SU-DHL-6 (cell line): Measurements from ENCODE around the gene ILRUN.

ENCODE experiments used
- H2AFZ ChIP-seq: fragments of 200-600 bp; sonication (generic); 2 replicates; pipeline ENCODE4 v1.6.1; 2014; ENCODE audit warnings: low read depth, mild to moderate bottlenecking, moderate library complexity, mixed read lengths, antibody characterized with exemption, low read length; ENCODE audit not compliant: severe bottlenecking
- H3F3A ChIP-seq: fragments of 200-600 bp; shearing (Covaris generic); 2 replicates; pipeline ENCODE4 v1.6.0; 2016; ENCODE audit warnings: antibody characterized with exemption, mild to moderate bottlenecking; ENCODE audit not compliant: insufficient read depth
- H3K27ac ChIP-seq: fragments of 200-600 bp; sonication (generic); 2 replicates; pipeline ENCODE4 v1.5.1; 2016; ENCODE audit warnings: low read depth, mild to moderate bottlenecking, low read length, moderate library complexity, mixed read lengths
- H3K27me3 ChIP-seq: fragments of 200-600 bp; sonication (generic), shearing (Covaris generic); 2 replicates; pipeline ENCODE4 v1.6.0; 2014; ENCODE audit warnings: mild to moderate bottlenecking, low read length
- H3K36me3 ChIP-seq: fragments of 200-600 bp; sonication (generic); 2 replicates; pipeline ENCODE4 v1.6.1; 2014; ENCODE audit warnings: mild to moderate bottlenecking, low read length, mixed read lengths
- H3K4me2 ChIP-seq: fragments of 300-600, 200-600 bp; shearing (Covaris generic), sonication (generic); 2 replicates; pipeline ENCODE4 v1.6.0; 2014; ENCODE audit warnings: low read length, low read depth, mild to moderate bottlenecking; ENCODE audit not compliant: poor library complexity, severe bottlenecking
- H3K4me3 ChIP-seq: fragments of 200-600 bp; sonication (generic); 2 replicates; pipeline ENCODE4 v1.5.1; 2014; ENCODE audit warnings: antibody characterized with exemption, low read length, mild to moderate bottlenecking, mixed read lengths; ENCODE audit not compliant: insufficient read depth, poor library complexity, severe bottlenecking
- H3K79me2 ChIP-seq: fragments of 200-600 bp; sonication (generic); 2 replicates; pipeline ENCODE4 v1.6.1; 2014; ENCODE audit warnings: mild to moderate bottlenecking, low read length, moderate library complexity; ENCODE audit not compliant: insufficient read depth
- H3K9ac ChIP-seq: fragments of 200-600 bp; sonication (generic); 2 replicates; pipeline ENCODE4 v1.7.0; 2014; ENCODE audit warnings: mild to moderate bottlenecking, low read length
- H3K9me2 ChIP-seq: fragments of 200-600 bp; sonication (generic); replicated peaks from 2 replicates; pipeline ENCODE4 v1.6.1; 2014; ENCODE audit warnings: low read length; ENCODE audit not compliant: insufficient read depth
- H3K9me3 ChIP-seq: fragments of 200-600 bp; sonication (generic); 2 replicates; pipeline ENCODE4 v1.6.1; 2014; ENCODE audit warnings: low read length, mixed read lengths; ENCODE audit not compliant: insufficient read depth
- H4K20me1 ChIP-seq: fragments of 200-600 bp; sonication (generic); 2 replicates; pipeline ENCODE4 v1.6.1; 2014; ENCODE audit warnings: low read depth, mild to moderate bottlenecking, antibody characterized with exemption, low read length, moderate library complexity, mixed read lengths
- EZH2phosphoT487 ChIP-seq: fragments of 200-600 bp; sonication (generic), shearing (Covaris generic); conservative IDR thresholded peaks from 2 replicates; pipeline ENCODE4 v1.6.1; 2018; ENCODE audit warnings: mild to moderate bottlenecking, antibody characterized with exemption, low read length, moderate library complexity, mixed read lengths
- TF ChIP-seq, protein P1 (sequence below): fragments of 200-600 bp; sonication (generic); IDR thresholded peaks from one replicate; pipeline ENCODE4 v1.5.1; 2017; ENCODE audit warnings: antibody characterized with exemption, mild to moderate bottlenecking, low read length, moderate library complexity; ENCODE audit not compliant: insufficient read depth, poor library complexity, severe bottlenecking

ILRUN gene

DNA sequence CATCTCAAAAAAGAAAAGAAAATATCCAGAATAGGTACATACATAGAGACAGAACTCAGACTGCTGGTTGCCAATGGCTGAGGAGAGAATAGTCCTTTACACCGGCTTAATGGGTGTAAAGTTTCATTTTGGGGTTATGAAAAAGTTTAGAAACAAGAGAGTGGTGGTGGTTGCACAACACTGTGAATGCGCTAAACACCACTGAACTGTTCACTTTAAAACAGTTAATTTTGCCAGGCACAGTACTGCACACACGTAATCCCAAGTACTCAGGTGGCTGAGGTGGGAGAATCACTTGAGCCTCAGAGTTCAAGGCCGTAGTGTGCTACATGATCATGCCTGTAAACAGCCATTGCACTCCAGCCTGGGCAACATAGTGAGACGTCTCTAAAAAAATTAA lies 7.6 kb downstream of the ILRUN start:
- H4K20me1 ChIP-seq = peaks cover 3% of the 10 kb centered on the region; the same call in 1 of the 2 replicates
- no peak overlapping the region for H2AFZ ChIP-seq
- 0 out of 2 replicates have a peak, but pooled peaks cover 3% of the 10 kb centered on the region for H3K36me3 ChIP-seq
- H3K9me3 ChIP-seq = no peaks in the 10 kb centered on the region
- H3K9ac ChIP-seq = no peak overlapping the region
- TF ChIP-seq, protein P1, sequence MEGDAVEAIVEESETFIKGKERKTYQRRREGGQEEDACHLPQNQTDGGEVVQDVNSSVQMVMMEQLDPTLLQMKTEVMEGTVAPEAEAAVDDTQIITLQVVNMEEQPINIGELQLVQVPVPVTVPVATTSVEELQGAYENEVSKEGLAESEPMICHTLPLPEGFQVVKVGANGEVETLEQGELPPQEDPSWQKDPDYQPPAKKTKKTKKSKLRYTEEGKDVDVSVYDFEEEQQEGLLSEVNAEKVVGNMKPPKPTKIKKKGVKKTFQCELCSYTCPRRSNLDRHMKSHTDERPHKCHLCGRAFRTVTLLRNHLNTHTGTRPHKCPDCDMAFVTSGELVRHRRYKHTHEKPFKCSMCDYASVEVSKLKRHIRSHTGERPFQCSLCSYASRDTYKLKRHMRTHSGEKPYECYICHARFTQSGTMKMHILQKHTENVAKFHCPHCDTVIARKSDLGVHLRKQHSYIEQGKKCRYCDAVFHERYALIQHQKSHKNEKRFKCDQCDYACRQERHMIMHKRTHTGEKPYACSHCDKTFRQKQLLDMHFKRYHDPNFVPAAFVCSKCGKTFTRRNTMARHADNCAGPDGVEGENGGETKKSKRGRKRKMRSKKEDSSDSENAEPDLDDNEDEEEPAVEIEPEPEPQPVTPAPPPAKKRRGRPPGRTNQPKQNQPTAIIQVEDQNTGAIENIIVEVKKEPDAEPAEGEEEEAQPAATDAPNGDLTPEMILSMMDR = no peak
- TF ChIP-seq EZH2phosphoT487 = no peak
- no peak overlapping the region for H3K27ac ChIP-seq
- H3K4me3 ChIP-seq = no peak overlapping the region
- no peak overlapping the region for H3K4me2 ChIP-seq
- peaks cover 97% of the 10 kb centered on the region for H3K79me2 ChIP-seq
- H3K27me3 ChIP-seq = no peaks in the 10 kb centered on the region
- H3K9me2 ChIP-seq = no peaks in the 10 kb centered on the region
- H3F3A ChIP-seq = peaks cover 5% of the 10 kb centered on the region; the same call in 1 of the 2 replicates

DNA sequence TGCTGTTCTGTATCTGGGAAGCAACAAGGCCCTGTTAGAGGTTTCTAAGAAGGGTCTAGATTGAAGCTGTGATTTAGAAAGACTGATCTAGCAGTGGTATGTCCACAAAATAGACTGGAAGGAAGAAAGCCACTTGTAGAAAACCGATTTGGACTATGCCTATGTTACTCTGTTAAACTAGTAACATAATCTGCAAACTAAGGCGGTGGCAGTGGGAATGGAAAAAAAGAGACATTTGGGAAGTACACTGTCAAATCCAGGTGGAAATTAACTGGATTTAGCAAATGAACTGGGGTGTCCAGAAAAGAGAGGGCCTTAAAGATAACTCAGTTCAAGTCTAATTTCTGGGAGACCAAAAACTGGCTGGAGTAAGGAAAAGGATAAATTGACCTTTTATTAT lies 11.6 kb downstream of the ILRUN start:
- Histone ChIP-seq H3K27me3 (no peaks in the 10 kb centered on the region), H3K4me2 (no peak overlapping the region), H2AFZ (no peak overlapping the region), H3K9me2 (no peaks in the 10 kb centered on the region), H4K20me1 (peaks cover 8% of the 10 kb centered on the region; the same call in 1 of the 2 replicates), H3F3A (peaks cover 21% of the 10 kb centered on the region), H3K9ac (no peak overlapping the region), H3K36me3 (no peaks in the 10 kb centered on the region), H3K79me2 (peaks cover 93% of the 10 kb centered on the region), H3K27ac (no peak overlapping the region), H3K4me3 (no peak overlapping the region), H3K9me3 (no peaks in the 10 kb centered on the region)
- no peak for TF ChIP-seq EZH2phosphoT487
- TF ChIP-seq, protein P1 = no peak

DNA sequence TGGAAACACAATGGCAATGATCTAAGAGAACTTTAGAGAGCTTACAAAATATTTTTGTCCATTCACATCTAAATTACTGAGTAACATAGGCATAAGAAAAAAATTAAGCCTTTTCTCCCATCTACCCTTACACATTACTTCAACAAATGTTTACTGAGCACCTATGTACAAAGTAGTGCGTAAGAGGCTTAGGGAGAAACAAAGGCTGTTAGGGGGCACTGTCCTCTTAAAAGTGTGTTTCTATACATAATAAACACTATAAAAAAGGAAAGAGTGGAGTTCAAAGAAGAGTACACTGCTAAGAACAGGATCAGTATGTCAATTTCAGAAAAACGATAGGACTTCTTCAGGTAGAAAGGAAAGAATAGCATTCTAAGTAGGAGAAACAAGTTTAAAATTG lies 12.2 kb downstream of the ILRUN start:
- no peaks in the 10 kb centered on the region for H3K9me2 ChIP-seq
- no peaks in the 10 kb centered on the region for H3K27me3 ChIP-seq
- no peak overlapping the region for H3K4me3 ChIP-seq
- no peak overlapping the region for H3K27ac ChIP-seq
- no peak for TF ChIP-seq EZH2phosphoT487
- TF ChIP-seq, protein P1 = no peak
- no peak overlapping the region for H2AFZ ChIP-seq
- peaks cover 6% of the 10 kb centered on the region; the same call in 1 of the 2 replicates for H4K20me1 ChIP-seq
- peaks cover 24% of the 10 kb centered on the region for H3F3A ChIP-seq
- peaks cover 93% of the 10 kb centered on the region for H3K79me2 ChIP-seq
- H3K9me3 ChIP-seq = no peaks in the 10 kb centered on the region
- H3K9ac ChIP-seq = no peak overlapping the region
- no peaks in the 10 kb centered on the region for H3K36me3 ChIP-seq
- H3K4me2 ChIP-seq = no peak overlapping the region
